Upper lobe of left lung (tissue), 6 donors: ENCODE measurements around the gene PLCB4. TPM values are rescaled to one million over a fixed set of nuclear protein-coding genes. Genes with fewer than 3 reads are reported as not detected.
A peak's percentile ranks its signal among the peaks of the same experiment; 100 is the strongest.

Source experiments
- ATAC-seq, 2 donors: fragments of 200-7000 bp; cut with Tn5 transposase; one replicate each; pipeline ENCODE4 v1.9.1; 2022; ENCODE audit warnings: mild to moderate bottlenecking in 2 of 2, moderate library complexity in 2 of 2; ENCODE audit not compliant: low FRiP score in 2 of 2
- DNase-seq, 2 donors: peaks; one replicate each; pipeline ENCODE4 v3.0.0-alpha.2; 2019 to 2020
- H3K27ac ChIP-seq, 4 donors: fragments of 200-600 bp; sonication (generic); one replicate each; pipeline ENCODE4 v1.5.1; 2016 to 2019
- H3K27me3 ChIP-seq, 4 donors: fragments of 200-600 bp; sonication (generic); one replicate each; pipeline ENCODE4 v1.5.1; 2017 to 2019
- H3K36me3 ChIP-seq, 4 donors: fragments of 200-600 bp; sonication (generic); one replicate each; pipeline ENCODE4 v1.5.1; 2016 to 2019
- H3K4me1 ChIP-seq, 4 donors: fragments of 200-600 bp; sonication (generic); one replicate each; pipeline ENCODE4 v1.5.1; 2018 to 2019
- H3K4me3 ChIP-seq, 4 donors: fragments of 200-600 bp; sonication (generic); one replicate each; pipeline ENCODE4 v1.5.1; 2017 to 2019; ENCODE audit warnings: mild to moderate bottlenecking in 2 of 4, moderate library complexity in 1 of 4
- H3K9me3 ChIP-seq, 4 donors: fragments of 200-600 bp; sonication (generic); one replicate each; pipeline ENCODE4 v1.5.1; 2018 to 2019
- EP300 ChIP-seq, 4 donors: sonication (generic); formaldehyde crosslinking; IDR thresholded peaks; one replicate each; pipeline ENCODE4 v1.5.1; 2017; ENCODE audit warnings: antibody characterized with exemption in 4 of 4, control low read depth in 2 of 4
- POLR2A ChIP-seq, 4 donors: fragments of 450-650 bp; IDR thresholded peaks; one replicate each; pipeline ENCODE4 v1.5.1; 2016 to 2017; ENCODE audit warnings: antibody characterized with exemption in 4 of 4, mild to moderate bottlenecking in 2 of 4
- POLR2AphosphoS5 ChIP-seq, 2 donors: sonication (generic); formaldehyde crosslinking; IDR thresholded peaks; one replicate each; pipeline ENCODE4 v1.5.1; 2017; ENCODE audit warnings: antibody characterized with exemption in 2 of 2
- WGBS, 2 donors: methylation state at CpG; one replicate each; pipeline ENCODE4 v1.1.5; 2017 to 2018; 5-methylcytosine and 5-hydroxymethylcytosine counted together
- total RNA-seq, 6 donors: library from RNA; depleted of rRNA in 4 of 6; stranded (reverse); fragments of >200 nt in 4 of 6; gene quantifications; one replicate each; pipeline versions ENCODE4 v1.1.0 to v1.2.1, GENCODE V29; 2016 to 2021
- TF ChIP-seq, protein P1 (sequence below), 6 experiments: fragments of 450-650 bp in 4 of 6; fragments of 200-600 bp in 2 of 6; sonication (generic) in 2 of 6; IDR thresholded peaks; one replicate each; pipeline ENCODE4 v1.5.1; 2016 to 2019; ENCODE audit warnings: antibody characterized with exemption in 6 of 6
- donor health status: DM: no; HTN: no; CAD: no; lungs with moderate emphysema.
- donor health status: DM: no; HTN: yes; CAD: no; lungs with severe emphysema.

Gene PLCB4
- total RNA-seq, 6 donors from 2014 or later = 5.7 to 15.2 (median 8.2) TPM

DNA sequence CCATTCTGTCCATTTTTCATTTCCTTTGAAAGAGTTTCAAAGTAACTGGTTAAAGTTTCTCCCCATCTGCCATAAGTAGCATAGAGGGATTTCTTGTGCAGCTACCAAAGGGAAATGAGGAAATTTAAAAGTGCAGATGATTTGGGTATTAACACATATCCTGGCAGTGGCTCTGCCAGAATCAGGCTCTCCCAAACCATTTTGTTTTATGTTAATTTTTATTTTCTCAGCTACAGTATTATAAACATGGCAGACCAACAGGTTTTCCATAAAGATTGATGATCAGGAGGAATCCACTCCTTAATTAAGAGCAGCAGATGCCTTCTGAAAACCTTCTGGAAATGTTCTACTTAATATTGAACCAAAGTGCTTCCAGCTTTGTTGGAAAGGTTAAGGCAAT lies 13.9 kb downstream of the PLCB4 start:
- no peak overlapping the region for H3K4me3 ChIP-seq
- no peaks in the 10 kb centered on the region for H3K4me1 ChIP-seq
- H3K27me3 ChIP-seq = no peaks in the 10 kb centered on the region
- ATAC-seq = no peak
- no peak overlapping the region for H3K27ac ChIP-seq
- H3K9me3 ChIP-seq = no peaks in the 10 kb centered on the region
- H3K36me3 ChIP-seq = no peaks in the 10 kb centered on the region
- no peak for TF ChIP-seq POLR2AphosphoS5 (IDR thresholded peaks at IDR 0.05)
- TF ChIP-seq, protein P1, sequence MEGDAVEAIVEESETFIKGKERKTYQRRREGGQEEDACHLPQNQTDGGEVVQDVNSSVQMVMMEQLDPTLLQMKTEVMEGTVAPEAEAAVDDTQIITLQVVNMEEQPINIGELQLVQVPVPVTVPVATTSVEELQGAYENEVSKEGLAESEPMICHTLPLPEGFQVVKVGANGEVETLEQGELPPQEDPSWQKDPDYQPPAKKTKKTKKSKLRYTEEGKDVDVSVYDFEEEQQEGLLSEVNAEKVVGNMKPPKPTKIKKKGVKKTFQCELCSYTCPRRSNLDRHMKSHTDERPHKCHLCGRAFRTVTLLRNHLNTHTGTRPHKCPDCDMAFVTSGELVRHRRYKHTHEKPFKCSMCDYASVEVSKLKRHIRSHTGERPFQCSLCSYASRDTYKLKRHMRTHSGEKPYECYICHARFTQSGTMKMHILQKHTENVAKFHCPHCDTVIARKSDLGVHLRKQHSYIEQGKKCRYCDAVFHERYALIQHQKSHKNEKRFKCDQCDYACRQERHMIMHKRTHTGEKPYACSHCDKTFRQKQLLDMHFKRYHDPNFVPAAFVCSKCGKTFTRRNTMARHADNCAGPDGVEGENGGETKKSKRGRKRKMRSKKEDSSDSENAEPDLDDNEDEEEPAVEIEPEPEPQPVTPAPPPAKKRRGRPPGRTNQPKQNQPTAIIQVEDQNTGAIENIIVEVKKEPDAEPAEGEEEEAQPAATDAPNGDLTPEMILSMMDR (IDR thresholded peaks at IDR 0.05) = no peak
- no peak for TF ChIP-seq EP300 (IDR thresholded peaks at IDR 0.05)
- no peak for TF ChIP-seq POLR2A (IDR thresholded peaks at IDR 0.05)
- DNase-seq = no peak

DNA sequence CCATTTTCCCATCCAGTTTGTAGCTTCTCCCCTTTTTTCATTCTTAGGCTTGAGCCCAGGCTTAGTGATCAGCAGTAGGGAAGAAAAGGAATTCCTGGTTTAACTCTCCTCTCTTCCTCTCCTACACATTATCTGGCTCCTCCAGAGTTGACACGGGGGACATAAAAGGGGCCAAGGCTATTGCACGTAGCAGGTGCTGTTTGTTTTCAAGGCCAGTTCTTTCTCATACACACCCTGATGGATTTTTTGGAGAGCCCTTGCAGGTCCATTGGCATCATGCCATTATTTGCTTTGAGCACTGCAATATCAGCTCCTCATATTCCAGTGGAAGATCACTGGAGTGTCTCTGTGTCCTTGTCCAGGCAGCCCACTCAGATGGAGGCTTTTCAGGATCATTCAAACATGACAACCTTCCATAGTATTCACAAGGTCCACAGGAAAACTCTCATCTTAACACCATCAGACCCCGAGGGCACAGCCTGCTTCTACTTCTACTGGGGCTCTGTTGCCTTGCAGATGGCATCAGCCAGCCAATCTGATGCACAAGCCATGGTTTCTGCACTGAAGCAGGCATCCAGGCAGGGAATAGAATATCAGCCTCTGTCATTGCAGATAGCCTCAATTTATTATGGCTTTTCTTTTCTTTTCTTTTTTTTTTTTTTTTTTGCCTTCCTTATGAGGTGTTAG lies 18.8 kb downstream of the PLCB4 start:
- TF ChIP-seq POLR2AphosphoS5 (IDR thresholded peaks at IDR 0.05) (no peak), POLR2A (IDR thresholded peaks at IDR 0.05) (no peak), EP300 (IDR thresholded peaks at IDR 0.05) (no peak)
- TF ChIP-seq, protein P1 (IDR thresholded peaks at IDR 0.05) = no peak
- no peaks in the 10 kb centered on the region for H3K36me3 ChIP-seq
- peaks cover 0 to 6% (median 5%) of the 10 kb centered on the region in 4 donors for H3K4me1 ChIP-seq
- ATAC-seq (no peak), DNase-seq (no peak)
- H3K27ac ChIP-seq = no peak overlapping the region
- H3K4me3 ChIP-seq = no peak overlapping the region
- no peaks in the 10 kb centered on the region for H3K27me3 ChIP-seq
- H3K9me3 ChIP-seq = no peaks in the 10 kb centered on the region
- WGBS, 2 donors = 66 to 71% methylated on average over 3 of the region's 3 CpGs

DNA sequence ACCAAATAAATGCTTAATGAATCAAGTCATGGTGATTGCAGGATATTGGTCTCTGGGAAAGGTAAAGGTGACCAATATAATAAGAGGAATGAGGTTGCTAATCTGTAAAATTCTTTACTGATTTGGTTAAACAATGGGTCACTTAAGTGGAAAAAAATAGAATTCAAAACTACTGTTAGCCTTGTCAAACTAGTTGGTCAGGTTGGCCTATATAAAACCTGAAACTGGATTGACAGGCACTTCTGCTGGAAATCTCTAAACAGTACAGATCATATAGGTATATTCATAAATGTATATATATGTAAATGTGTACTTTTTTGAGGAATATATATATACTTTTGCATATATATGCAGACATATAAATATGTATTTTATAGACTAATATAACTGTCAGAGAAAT lies 19.7 kb downstream of the PLCB4 start:
- H3K27me3 ChIP-seq = no peaks in the 10 kb centered on the region
- ATAC-seq (no peak), DNase-seq (no peak)
- no peaks in the 10 kb centered on the region for H3K36me3 ChIP-seq
- no peaks in the 10 kb centered on the region for H3K9me3 ChIP-seq
- H3K4me1 ChIP-seq = peaks cover 2 to 10% (median 7%) of the 10 kb centered on the region in 4 donors
- TF ChIP-seq EP300 (IDR thresholded peaks at IDR 0.05) (no peak), POLR2AphosphoS5 (IDR thresholded peaks at IDR 0.05) (no peak), POLR2A (IDR thresholded peaks at IDR 0.05) (no peak)
- TF ChIP-seq, protein P1 (IDR thresholded peaks at IDR 0.05) = no peak
- no peak overlapping the region for H3K4me3 ChIP-seq
- H3K27ac ChIP-seq = no peak overlapping the region

DNA sequence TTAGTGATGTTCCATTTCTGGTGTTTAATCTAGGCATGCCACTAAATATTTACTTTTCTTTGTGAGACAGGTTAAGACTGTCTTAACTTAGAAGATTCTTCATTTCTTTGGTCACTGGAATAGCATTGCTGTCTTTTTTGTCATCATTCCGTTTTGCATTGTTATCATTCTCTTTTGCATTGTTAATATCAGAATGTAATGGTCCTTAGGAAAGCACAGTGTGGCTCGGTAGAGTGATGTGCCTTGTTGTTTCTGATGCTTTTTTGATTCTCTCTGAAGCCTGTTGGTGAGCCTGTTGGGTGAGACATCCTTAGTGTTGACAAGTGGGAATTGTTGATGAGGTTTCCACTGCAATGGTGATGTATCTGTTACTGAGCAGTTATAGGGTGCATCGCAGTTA lies 23.2 kb downstream of the PLCB4 start:
- H3K27ac ChIP-seq = peak overlapping the region in 2 of 4 donors; percentile 56 to 69
- TF ChIP-seq POLR2A (IDR thresholded peaks at IDR 0.05) (no peak), POLR2AphosphoS5 (IDR thresholded peaks at IDR 0.05) (no peak), EP300 (IDR thresholded peaks at IDR 0.05) (no peak)
- TF ChIP-seq, protein P1 (IDR thresholded peaks at IDR 0.05) = no peak
- no peak overlapping the region for H3K4me3 ChIP-seq
- peaks cover 5 to 10% (median 8%) of the 10 kb centered on the region in 4 donors for H3K4me1 ChIP-seq
- ATAC-seq = no peak
- no peaks in the 10 kb centered on the region for H3K36me3 ChIP-seq
- no peak for DNase-seq
- H3K27me3 ChIP-seq = no peaks in the 10 kb centered on the region
- no peaks in the 10 kb centered on the region for H3K9me3 ChIP-seq
- 53 to 60% methylated on average over 3 of the region's 3 CpGs for WGBS, 2 donors

DNA sequence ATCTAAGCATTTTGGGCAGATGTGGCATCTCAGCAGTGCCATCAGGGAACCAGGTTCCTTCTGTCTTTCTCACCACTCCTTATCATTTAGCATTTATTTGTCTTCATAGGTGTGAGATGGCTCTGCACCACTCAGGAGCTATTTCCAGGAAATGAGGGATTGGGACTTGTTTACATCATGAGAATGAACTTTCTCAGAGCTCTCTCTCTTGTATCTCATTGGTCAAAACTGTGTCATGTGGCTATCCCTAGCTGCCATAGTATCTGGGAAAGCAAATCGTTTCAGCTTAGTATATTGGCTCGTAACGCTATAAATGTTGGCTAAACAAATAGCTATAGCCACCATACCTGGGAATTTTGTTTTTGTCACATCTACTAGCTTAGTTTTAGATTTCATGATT lies 23.8 kb downstream of the PLCB4 start:
- H3K9me3 ChIP-seq = no peaks in the 10 kb centered on the region
- no peaks in the 10 kb centered on the region for H3K27me3 ChIP-seq
- DNase-seq (no peak), ATAC-seq (no peak)
- peaks cover 5 to 10% (median 8%) of the 10 kb centered on the region in 4 donors for H3K4me1 ChIP-seq
- peak overlapping the region in 2 of 4 donors; percentile 56 to 69 for H3K27ac ChIP-seq
- WGBS, 2 donors = 66 to 80% methylated on average over 3 of the region's 3 CpGs
- H3K4me3 ChIP-seq = peak overlapping the region in 1 of 4 donors; percentile 6
- no peaks in the 10 kb centered on the region for H3K36me3 ChIP-seq
- TF ChIP-seq POLR2A (IDR thresholded peaks at IDR 0.05) = no peak
- no peak for TF ChIP-seq EP300 (IDR thresholded peaks at IDR 0.05)
- TF ChIP-seq, protein P1 (IDR thresholded peaks at IDR 0.05) = no peak
